Right hindlimb (tissue), 1 donor: ENCODE measurements around the gene SELENOO.

ENCODE experiments used
- DNase-seq: peaks from one replicate; pipeline ENCODE4 v3.0.0-alpha.2; 2018

SELENOO gene

DNA sequence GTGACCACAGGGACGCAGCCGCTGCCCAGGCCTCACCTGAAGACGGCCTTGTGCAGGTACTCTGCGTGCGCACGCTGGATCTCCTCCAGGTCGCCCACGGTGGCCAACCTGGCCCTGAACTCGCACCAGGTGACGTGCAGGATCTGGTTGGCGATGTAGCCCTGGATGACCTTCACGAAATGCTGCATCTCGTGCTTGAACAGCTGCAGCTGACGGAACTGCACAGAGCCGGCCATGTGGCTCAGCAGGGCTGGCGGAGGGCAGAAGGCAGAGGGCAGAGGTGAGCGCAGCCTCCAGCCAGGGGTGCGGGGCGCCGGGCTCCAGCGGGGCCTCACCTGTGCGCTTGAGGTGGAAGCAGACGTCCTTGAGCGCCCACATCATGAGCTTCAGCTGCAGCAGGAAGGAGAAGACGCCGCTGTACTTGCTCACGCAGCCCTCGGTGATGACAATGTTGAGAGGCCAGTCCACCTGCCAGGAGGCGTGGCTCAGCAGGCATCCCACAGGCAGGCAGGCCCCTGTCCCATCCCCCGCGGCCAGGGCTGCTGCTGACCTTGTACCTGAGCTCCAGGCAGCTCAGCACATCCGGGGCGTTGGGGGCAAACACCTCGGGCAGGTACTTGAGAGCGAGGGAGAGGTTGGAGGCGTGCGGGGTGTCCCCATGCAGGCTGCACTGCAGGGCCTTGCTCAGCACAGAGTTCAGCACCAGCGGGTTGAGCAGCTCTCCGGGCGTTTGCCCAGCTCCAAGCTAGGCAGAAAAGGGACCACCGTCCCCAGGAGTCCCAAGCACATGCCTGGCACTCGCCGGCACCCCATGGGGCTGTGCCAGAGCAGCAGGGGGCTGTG is 17.6 kb downstream of the SELENOO start:
- peak; percentile 26 for DNase-seq

GRCh38 chr22:50218996-50219727 is 18.4 kb downstream of the SELENOO start:
- peak; percentile 86 for DNase-seq

DNA sequence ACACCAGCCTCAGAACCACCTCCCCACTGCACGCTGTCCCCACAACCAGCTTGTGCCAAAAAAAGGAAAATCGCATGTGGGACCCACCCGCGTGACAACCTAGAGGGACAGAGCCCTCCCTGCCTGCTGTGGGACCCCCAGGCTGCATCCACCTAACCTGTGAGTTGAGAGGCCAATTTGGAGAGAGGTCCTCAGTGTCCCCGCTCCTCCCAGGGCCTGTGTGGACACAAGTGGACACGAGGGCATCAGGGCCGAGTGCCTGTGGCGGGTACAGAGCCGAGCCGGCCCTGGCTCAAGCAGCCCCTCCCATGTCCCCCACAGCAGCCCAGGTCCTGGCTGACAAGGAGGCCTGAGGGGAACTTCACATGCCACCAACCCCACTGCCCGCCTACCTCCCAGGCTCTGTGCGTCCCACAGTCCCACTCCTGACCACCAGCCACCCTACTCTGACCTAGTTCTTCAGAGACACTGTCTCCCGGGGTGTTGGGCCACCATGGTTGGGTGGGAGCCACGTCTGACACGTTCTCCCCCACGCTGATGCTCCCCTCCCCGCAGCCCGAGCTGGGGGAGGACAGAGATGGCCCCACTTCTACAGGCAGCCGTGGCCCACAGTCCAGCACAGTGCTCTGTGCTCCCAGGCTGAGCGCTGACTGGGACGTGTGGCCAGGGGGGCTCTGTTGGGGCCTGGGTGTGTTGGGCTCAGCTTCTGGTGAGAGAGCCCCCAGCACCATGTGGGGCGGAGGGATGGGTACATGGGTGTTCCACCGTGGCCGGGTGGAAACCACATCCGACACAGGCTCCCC is 19.2 kb downstream of the SELENOO start:
- no peak for DNase-seq

GRCh38 chr22:50220603-50221409 is 20.0 kb downstream of the SELENOO start:
- DNase-seq = peak; percentile 21

- peak; percentile 15 for DNase-seq
Measured at GRCh38 chr22:50221410-50222300, 20.8 kb downstream of the SELENOO start.

GRCh38 chr22:50222508-50222907 is 21.7 kb downstream of the SELENOO start:
- DNase-seq = no peak

GRCh38 chr22:50224071-50224470 is 23.3 kb downstream of the SELENOO start:
- DNase-seq = no peak

- no peak for DNase-seq
Measured at GRCh38 chr22:50225200-50225969, 24.6 kb downstream of the SELENOO start.

GRCh38 chr22:50226063-50226874 is 25.5 kb downstream of the SELENOO start:
- no peak for DNase-seq

DNA sequence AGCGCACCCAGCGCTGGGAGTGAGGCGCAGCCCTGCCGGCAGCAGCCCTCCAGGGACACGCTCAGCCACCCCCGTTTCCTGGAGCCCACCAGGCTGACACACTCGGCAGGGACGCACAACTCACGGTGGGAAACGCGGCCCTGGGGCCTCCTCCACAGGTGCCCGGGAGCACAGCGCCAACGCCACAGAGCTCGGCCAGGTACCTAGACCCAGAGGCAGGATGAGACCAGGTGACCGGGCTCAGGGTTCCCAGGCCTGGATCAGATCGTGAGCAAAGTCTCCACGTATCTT is 26.0 kb downstream of the SELENOO start:
- DNase-seq = no peak

DNA sequence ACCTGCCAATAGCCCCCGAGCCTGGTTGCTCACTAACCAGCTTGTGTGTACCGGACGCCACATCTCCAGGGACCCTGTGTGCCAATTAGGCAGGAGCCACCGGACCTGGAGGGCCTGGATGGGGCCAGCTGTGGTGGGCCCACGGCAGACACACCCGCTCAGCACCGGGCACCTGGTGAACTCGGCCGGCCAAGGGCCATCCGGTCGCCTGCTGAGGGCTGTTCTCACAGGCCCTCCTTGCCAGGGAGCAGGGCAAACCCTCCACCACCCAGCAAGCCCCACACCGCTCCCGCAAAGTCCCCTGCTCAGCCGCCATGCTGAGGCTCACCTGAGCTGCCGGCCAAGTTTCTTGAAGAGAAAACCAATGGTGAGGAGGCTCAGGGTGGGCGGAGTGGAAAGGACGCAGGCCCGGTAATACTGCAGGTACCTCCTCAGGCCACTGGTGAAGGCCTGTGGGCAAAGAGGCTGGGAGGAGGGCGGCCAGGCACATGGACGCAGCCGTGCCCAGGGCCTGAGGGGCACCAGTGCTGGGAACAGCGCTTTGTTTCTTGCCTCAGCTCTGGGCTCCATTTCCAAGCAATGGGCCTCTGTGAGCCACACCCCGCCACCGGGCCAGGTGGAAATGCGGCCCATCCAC is 26.9 kb downstream of the SELENOO start:
- DNase-seq = peak; percentile 7

GRCh38 chr22:50228366-50228765 is 27.6 kb downstream of the SELENOO start:
- peak; percentile 10 for DNase-seq

GRCh38 chr22:50229370-50229769 is 28.6 kb downstream of the SELENOO start:
- DNase-seq = no peak

DNA sequence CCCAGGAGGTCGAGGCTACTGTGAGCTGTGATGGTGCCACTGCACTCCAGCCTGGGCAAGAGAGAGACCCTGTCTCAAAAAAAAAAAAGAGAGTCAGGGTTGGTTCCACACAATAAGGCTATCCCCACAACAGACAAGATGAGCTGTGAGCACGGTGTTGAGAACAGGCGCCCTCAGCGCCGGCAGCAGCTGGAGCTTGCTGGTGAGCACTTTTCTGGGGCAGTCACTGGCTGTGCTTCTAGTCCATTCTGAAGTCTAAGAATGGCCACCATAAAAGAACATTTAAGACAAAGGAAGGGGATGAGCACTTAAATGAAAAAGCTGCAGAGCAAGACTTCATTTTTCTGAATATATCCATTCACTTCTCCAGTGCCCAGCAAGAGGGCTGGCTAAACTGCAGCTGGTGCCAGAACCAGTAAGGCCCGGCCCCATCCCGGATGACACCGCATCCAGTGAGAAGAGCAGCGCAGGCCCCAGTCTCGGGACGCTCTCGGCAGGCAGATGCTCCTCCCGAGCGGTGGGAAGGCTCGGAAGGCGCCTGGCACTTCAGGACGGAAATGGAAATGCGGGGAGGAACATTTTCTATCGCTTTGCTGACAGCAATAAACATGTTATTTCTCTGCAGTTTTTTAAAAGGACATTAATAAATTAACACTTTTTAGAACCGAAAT is 31.8 kb downstream of the SELENOO start:
- DNase-seq = no peak

DNA sequence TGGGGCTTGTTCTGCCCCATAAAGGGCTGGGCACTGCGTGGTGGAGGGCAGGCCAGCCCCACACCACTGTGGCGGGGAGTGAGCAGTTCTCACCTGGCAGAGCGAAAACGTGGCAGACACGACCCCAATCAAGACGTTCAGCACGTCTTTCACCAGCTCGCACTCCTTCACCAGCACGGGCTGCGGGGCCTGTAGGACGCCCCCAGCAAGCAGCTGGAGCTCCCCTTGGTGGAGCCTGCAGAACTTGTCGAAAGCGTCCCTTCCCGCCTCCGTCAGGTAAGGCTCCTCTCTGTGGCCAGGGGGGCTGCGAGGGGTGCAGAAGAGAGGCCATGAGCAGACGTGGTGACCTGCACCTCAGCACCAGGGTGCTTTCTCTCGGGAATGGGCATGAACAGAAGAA is 32.4 kb downstream of the SELENOO start:
- peak; percentile 6 for DNase-seq

GRCh38 chr22:50236731-50237409 is 36.1 kb downstream of the SELENOO start:
- DNase-seq = peak; percentile 22

- peak; percentile 11 for DNase-seq
Measured at GRCh38 chr22:50238755-50239154, 37.9 kb downstream of the SELENOO start.

GRCh38 chr22:50242406-50242949 is 41.7 kb downstream of the SELENOO start:
- no peak for DNase-seq
